ENCODE data around the gene NOC3L.
A peak's percentile ranks its signal among the peaks of the same experiment; 100 is the strongest.

NOC3L gene

DNA sequence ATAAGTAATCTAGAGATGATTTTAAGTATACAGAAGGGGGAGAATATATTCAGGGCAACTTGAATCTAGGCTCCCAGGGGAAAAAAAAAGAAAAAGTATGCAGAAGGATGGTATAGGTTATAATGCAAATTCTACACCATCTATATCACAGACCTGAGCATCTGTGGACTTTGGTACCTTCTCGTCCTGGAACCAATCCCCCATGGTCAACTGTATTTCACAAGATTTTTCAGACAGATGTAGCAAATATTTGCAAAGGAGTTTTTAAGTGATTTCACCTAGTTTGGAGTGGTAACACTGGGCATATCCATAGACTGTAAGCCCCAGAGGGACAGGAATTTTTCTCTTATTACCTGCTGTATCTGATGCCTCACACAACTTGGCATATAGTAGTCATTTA is 58.8 kb downstream of the NOC3L start:
- DNase-seq: no peak

DNA sequence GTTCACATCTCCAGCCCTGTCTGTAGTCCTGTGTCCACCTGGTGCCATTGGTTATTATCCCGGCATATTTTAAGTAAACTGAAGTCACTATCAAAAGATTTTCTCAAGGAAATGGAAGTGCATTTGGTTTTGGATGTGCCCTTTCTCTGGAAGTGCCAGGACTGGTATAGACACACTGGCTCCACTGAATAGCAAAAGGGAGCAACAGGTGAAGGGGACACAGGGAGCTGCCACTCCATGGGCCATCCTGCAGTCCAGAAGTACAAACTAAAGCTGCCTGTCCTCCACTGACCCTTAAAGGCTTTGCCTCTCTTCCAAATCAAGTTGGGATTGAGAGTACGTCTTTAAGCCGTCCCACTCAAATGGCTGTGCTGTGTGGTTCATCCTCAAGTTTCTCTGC is 62.7 kb downstream of the NOC3L start:
- DNase-seq: no peak

DNA sequence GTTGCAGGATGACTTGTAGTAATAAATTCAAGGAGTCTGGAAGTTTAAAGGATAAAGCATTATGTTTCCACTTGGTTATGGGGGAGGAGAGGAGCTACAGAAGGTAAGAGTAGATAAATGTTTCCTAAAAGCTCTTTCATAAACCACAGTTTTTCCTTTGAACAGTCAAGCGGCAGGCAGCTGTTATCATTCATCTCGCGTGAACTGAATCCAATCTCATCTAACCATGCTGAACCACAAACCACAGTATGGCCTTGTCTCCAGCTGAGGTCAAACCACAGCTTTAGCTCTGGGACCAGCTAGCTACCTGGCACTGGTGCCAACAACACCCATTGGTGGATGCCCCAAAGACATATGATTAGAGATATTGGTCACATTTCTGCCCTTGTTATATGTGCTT is 63.3 kb downstream of the NOC3L start:
- DNase-seq: no peak

DNA sequence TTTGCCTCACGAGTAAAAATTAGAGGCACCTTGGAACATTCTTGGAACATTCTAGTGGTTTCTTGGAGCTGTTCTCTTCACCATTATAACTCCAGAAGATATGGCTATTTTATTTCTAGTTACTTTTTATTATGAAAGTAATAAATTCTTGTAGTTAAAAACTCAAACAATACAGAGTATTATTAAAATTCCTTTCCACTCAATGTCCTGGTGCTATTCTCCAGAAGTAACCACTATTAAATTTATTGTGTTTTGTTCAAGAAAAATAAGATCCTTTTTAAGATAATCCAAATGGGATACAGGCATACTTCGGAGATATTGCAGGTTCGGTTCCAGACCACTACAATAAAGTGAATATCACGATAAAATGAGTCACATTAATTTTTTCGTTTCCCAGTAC is 68.6 kb downstream of the NOC3L start:
- no peak for DNase-seq

DNA sequence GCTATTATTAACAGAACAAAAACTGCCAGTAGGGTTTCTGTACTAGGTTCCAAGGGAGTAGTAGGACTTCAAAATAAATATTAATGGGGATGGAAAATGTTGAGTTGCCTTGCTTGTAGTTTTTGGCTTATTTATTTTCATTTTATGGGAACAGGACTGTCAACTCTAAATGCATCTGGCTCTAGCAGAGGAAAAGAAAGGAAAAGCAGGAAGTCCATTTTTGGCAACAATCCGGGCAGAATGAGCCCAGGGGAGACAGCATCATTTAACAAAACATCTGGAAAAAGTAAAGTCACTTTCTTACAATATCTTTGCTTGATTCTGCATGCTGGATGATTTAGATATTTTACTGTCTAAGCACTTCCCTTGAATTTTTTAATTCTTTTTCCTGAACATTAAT is 69.4 kb downstream of the NOC3L start:
- DNase-seq: no peak

DNA sequence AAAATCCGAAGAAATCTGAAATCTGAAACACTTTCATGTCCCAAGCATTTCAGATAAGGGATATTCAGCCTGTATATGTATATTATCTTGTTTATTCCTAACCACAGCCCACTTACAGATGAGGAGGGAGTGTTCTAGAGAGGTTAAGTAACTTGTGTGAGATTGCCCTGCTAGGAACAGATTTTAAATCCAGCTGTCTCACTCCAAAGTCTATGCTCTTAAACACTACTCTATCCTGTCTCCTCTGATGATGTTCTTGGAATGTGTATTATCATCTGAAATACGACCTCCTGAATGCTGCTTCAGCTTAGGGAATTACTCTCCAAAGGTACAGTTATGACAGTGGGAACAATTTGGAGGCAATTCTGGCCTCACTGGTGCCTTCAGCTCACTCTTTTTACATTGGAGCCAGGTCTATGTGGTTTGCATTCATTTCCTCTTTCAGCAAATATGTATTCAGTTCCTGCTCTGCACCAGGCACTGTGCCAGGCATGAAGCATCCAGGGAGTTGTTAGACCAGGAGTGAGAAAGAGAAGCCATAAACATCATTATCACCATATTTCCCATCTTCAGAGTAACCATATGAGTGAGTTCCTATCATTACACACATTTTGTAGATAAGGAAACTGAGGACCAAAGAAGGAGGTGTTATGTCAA is 70.2 kb downstream of the NOC3L start:
- peak in 5 of 56 donors; percentile 5 to 8 (median 6) for DNase-seq

DNA sequence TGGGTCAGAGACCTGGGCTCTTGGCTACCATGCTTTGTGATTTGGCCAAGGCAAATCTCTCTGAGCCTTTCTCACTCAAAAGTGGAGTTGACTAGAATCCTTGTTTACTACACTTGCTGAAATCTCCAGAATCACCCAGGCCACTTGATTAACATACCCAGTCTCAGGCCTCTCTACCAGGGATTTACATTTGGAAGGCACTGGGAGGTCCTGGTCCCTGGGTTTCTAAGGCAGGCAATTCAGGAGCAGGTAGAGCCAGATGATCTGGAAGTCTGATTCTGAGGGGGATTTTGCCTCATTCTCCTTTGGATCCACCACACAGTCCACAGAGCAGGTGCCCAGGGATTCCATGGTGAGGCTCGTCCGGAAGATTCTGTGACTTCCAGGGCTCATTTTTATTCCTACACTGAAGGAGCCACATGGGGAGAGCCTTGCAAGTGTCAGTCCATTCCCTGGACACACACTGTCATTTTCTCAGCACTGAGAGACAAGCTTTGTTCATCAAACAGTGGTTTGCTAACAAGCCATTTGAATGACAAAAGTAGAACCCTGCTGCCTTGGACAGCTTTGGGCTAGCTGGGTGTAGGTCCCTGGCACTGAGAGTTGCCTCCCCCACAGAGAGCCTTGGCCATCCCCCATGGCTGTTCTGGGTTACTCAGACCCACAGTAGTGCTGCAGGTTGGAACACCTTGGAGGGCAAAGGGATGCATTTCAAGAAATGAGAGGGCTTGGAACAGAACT is 74.2 kb downstream of the NOC3L start:
- DNase-seq: no peak

DNA sequence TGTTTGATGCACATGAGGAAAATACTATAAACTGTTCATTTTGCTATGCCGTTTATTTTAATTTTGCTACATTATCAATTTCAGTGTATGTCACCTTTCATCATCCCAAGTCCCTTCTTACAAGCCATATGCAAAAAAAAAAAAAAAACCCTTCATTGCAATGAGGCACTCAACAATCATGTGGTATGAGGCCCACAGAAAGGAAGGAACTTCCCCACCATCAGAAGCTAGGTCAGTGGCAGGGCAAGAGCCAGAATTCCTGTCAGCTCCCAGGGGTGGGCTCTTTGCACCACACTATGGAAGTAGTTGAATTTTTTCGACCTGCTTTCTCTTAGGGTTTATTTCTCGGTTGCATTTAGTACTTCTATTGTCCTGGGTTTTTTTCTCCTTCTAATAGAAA is 75.4 kb downstream of the NOC3L start:
- DNase-seq: no peak

DNA sequence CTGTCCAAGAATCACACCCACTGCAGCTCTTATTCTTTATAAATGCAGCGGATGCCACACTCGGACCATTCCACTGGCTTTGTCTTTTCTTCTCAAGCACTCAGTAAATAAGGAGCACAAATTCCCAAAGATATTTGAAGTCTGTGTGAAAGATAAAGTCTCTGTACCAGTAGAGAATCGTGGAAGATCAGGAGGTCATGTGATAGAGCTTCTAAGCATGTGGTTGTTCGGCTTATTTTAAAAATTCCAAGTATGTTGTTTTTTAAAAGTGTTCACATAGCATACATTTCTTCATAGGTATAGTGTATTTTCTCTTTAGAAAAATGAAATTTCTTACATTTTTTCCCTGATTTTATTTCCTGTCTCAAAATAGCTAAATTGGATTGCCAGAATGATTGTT is 75.8 kb downstream of the NOC3L start:
- DNase-seq: no peak

DNA sequence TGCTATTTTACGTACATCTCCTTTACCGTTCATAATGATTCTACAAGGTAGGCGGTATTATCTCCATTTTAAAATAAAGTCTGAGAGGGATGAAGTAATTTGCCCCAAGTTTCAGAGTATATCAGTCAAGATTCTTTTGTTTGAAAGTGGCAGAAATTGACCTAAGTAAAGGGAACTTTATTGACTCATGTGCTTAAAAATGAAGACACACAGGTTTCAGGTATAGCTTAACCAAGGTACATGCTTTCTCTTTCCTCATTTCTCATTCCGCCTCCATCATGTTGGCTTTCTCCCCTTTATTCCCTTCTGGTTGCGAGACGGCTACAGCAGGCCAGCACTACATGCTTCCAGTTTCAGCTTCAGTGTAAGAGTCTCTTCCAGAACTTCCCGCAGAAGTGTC is 77.5 kb downstream of the NOC3L start:
- no peak for DNase-seq
